GM12873 (cell line): Measurements from ENCODE around the gene CADM4.

ENCODE experiments used
- TF ChIP-seq, protein P1 (sequence below): IDR thresholded peaks from 2 replicates; pipeline ENCODE4 v1.5.1; 2012; ENCODE audit warnings: low read depth, mild to moderate bottlenecking, moderate library complexity, low read length, control low read depth; ENCODE audit not compliant: insufficient read depth; ENCODE audit errors: missing control alignments

The CADM4 gene

DNA sequence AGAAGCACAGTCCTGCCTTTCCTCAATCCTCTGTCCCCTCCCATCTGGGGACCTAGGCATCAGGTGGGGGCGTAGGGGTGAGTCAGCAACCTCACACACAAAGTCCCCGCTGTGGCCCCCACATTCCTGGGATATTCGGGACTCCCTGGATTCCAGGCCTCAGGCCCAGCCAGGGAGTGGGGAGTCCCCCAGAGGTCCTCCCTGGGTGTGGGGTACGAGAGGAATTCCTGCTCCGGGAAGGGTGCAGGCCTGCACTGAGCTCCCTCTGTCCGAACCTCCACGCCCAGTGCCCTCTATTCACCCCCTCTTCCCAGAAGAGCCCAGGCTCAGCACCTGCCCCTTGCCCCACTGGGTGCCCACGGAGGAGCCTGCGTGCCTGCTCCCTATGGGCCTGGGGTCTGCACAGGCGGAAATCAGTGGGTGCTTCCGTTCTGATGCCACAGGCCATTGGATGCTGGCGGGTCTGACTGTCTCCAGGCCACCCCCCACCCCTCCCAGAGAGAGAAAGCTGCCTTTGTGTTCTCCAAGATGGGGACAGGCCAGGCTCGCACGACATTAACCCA is 3.4 kb downstream of the CADM4 start:
- TF ChIP-seq, protein P1, sequence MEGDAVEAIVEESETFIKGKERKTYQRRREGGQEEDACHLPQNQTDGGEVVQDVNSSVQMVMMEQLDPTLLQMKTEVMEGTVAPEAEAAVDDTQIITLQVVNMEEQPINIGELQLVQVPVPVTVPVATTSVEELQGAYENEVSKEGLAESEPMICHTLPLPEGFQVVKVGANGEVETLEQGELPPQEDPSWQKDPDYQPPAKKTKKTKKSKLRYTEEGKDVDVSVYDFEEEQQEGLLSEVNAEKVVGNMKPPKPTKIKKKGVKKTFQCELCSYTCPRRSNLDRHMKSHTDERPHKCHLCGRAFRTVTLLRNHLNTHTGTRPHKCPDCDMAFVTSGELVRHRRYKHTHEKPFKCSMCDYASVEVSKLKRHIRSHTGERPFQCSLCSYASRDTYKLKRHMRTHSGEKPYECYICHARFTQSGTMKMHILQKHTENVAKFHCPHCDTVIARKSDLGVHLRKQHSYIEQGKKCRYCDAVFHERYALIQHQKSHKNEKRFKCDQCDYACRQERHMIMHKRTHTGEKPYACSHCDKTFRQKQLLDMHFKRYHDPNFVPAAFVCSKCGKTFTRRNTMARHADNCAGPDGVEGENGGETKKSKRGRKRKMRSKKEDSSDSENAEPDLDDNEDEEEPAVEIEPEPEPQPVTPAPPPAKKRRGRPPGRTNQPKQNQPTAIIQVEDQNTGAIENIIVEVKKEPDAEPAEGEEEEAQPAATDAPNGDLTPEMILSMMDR, result no peak

DNA sequence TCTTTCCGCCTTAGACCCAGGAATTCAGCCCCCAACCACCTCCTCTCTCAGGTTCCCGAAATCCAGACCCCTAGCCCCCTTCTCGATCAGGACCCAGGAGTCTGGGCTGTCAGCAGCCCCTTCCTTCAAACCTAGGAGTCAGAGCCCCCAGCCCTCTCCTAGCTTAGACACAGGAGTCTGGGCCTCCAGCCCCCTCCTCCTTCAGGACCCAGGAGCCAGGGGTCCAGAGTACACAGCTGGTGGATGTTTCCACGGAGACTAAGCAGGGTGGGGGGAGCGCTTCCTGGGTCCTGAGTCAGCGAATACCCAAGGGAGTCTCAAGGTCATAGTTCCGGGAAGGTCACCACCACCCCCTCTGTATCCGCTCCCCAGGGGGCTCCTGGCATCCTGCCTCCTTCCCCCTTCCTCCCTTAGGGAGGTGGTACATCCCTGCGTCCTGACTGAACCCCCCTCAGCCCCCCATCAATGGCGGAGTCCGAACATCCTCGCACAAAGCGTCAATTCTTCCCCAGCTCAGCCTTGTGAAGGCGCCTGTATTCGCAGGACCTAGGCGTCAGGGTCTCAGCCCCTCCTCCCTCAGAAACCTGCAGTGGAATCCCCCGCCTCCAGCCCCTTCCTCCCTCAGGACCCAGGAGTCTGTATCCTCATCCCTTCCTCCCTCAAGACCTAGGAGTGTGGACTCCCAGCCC is 4.6 kb downstream of the CADM4 start:
- TF ChIP-seq, protein P1, result no peak

- TF ChIP-seq, protein P1, result no peak
Observed at GRCh38 chr19:43634506-43634871, 5.2 kb downstream of the CADM4 start.

- TF ChIP-seq, protein P1, result no peak
Observed at GRCh38 chr19:43634068-43634467, 5.6 kb downstream of the CADM4 start.

DNA sequence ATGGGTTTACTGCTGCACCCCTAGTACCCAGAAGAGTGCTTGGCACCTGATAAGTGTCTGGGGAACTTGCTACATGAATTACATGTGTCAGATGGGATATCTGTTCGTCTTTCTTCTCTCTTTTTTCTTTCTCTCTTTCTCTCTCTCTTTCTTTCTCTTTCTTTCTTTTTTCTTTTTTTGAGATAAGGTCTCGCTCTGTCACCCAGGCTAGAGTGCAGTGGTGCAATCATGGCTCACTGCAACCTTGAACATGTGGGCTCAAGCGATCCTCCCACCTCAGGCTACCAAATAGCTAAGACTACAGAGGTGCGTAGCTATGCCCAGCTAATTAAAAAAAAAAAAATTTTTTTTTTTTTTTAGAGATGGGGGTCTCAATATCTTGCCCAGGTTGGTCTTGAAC is 6.1 kb downstream of the CADM4 start:
- TF ChIP-seq, protein P1, result no peak

GRCh38 chr19:43631491-43631890 is 8.2 kb downstream of the CADM4 start:
- TF ChIP-seq, protein P1, result no peak

GRCh38 chr19:43628646-43629326 is 10.9 kb downstream of the CADM4 start:
- TF ChIP-seq, protein P1, result no peak
